NAMALWA (cell line): ENCODE measurements around the gene SLC25A34.
A peak's percentile ranks its signal among the peaks of the same experiment; 100 is the strongest.

Experiments used
- DNase-seq: peaks from one replicate; pipeline ENCODE4 v3.0.0-alpha.2; 2015; ENCODE audit warnings: low spot score

Gene SLC25A34

DNA sequence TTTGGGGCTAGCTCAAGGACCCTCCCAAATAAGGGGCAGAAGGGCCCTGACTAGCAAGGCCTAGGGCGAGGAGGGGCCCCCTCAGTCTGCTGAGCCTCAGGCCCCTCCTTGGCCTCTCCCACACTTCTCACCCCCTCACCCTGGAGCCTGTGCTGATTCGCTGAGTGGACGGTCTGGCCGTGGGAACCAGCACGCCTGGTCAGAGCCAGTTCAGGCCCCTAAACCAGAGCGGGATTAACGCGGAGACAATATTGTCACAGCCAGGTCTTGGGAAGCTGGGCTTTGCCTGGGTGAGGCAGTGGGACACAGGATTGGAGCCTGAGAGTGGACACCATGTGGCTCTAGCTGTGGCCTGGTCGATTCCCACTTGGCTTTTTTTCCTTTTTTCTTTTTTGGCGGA lies 17.7 kb downstream of the SLC25A34 start:
- DNase-seq = no peak

DNA sequence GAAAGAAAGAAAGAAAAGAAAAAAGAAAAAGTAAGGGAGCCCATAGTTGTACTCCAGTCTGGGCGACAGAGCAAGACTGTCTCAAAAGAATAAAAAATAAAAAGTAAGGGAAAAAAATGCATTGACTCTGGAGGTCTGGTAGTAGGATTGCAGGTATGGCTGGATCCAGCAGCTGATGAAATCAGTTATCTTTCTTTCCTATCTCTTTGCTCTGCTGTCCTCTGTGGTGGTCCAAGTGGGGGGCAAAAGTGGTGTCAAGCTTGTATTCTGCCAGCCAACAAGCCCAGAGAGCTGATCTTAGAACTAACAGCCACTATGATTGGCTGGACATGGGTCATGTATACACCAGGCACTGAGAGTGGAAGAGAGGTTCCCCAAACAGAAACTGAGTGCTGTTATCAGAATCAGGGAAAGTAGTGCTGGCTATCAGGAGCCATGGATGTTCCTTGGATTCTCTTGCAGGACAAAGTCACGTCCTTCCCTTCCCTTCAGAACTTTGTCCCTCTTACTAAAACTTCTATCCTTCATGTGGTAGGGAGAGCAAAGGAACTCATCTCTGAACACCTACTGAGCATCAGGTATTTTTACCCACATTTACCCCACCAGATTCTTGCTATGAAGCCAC lies 19.1 kb downstream of the SLC25A34 start:
- no peak for DNase-seq

DNA sequence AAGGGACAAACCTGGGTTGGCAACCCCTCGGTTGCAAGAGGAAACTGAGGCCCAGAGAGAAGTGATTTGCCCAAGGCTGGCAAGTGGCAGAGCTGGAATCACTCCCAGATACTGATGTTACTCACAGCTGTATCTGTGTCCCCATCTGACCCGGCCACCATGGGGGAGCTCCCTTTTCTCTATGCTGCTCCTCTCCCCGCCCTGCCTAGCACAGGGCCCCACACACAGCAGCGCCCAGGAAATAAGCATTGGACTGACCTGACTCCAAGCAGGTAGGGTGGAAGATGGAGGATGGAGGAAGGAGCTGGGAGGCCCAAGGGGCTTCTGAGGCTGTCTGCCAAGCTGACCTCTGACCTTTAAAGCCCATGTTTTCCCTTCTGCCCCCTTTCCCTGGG lies 19.6 kb downstream of the SLC25A34 start:
- no peak for DNase-seq

DNA sequence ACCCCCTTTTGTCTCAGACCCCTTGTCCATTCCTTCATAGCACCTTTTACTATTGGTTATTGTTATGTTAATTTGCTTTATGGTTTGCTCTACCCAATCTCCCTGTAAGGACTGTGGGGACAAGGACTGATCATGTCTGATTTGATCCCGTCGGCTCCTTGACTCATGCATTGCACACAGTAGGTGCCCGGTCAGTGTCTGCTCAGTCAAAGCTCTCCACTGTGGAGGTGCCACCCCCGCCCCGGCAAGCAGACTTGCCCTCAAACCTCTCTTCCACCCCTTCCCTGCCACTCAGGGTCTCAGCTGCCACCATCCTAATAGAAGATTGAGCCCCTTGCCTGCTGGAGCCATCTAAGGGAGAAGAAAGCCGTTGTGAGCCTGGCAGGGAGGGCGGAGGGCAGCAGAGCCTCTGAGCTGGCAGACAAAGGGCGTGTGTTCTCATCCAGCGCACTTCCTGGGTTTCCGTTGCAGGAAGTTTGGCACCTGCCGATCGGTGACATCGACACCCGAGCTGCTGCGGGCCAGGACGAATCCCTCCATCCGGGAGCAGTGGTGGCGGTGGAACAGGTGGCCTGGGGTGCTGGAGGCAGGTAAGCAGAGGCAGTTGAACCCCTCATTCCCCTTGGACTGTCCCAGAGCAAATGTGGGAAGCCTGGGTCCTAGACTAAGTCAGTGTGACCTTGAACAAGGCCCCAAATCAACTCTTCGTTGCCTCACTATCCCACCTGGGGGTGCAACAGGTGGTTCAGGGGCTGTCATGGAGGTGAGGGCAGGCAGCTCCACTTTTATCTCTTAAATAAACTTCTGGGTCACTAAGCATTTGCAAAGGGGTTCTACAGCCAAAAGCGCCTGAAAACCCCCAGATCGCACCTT lies 20.3 kb downstream of the SLC25A34 start:
- no peak for DNase-seq

DNA sequence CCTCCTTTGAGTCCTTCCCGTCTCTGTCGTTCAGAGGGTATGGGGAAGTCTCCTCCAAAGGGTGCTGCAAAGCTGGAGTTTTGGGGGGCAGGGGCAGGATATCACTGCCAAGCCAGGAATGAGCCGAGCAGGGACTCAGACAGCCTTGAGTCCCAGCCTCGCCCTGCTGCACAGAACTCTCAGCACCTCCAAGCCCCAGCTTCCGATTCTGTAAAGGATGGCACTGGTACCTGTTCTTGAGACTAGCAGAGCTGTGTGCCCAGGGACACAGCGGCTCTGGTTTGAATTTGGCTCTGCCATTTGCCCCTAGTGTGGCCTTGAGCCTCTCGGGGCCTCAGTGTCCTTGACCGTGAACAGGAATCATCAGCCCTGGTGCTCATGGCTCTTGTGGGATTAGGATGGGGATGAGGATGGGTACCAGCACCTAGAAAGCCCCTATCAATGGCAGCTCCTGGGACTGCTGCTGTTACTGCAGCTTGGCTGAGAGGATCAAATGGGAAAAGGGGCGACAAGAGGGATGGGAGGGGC lies 21.0 kb downstream of the SLC25A34 start:
- DNase-seq = no peak

DNA sequence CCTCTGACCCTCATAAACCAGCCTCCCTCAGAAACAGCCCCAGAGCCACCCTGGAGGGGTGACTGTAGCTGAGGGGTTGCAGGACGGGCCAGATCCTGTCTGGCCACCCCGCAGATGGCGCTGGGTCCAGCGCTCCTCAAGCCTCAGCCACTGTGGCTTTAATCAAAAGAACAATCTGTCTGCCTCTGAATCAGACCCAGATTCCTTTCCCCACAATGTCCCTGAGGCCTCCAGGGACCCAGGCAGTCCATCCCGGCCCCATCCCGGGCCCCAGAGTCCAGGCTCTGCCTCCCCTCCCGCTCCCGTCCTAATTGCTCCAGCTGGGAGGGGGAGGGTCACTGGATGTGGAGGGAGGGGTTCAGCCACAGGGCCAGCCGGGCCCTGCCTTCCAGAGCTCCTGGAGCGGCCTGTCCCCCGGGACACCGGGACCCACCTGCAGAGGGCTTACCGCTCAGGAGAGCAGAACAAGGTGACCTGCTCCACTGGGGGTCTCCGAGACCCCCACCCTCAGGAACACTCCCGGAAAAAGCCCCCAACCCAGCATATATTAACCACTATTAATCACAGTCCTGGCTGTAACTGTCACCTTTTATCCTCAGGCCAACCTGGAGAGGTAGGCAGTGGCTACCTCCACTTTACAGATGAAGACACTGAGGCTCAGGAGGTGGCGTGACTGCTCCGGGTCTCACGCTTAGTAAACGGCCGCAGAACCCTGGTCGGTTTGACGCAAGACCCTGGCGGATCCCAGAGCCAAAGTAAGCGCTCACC lies 21.7 kb downstream of the SLC25A34 start:
- DNase-seq = no peak

DNA sequence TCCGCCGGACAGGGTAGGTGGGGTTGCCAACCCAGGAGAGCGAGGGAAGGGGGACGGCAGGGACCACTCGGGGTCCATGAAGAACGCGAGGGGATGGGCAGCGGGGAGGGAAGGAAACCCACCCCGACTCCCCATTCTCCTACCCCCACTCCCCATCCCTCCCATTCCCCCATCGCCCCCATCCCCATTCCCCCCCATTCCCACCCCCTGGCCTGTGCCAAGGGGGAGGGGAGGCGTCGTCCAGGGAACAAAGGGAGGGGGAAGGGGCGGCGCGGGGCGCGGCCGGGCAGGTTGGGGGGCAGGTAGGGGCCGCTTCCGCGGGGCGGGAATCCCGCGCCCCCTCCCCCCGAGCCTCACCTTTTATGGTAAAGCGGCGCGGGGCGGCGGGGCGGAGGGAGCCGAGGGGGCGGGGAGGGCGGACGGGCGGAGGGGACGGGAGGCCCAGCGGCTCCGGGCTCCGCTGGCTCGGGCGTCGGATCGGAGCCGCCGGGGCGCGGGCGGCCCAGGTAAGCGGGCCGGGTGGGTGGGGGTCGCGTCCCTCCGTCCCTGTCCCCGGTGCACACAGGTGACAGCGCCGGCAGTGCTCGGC lies 22.4 kb downstream of the SLC25A34 start, which contains the start of gene FBLIM1:
Gene FBLIM1, plus strand, starts transcription at position 453 of the 589 bp plus-strand sequence. CDS start 6,189 bp downstream, outside the sequence.
- DNase-seq = no peak

DNA sequence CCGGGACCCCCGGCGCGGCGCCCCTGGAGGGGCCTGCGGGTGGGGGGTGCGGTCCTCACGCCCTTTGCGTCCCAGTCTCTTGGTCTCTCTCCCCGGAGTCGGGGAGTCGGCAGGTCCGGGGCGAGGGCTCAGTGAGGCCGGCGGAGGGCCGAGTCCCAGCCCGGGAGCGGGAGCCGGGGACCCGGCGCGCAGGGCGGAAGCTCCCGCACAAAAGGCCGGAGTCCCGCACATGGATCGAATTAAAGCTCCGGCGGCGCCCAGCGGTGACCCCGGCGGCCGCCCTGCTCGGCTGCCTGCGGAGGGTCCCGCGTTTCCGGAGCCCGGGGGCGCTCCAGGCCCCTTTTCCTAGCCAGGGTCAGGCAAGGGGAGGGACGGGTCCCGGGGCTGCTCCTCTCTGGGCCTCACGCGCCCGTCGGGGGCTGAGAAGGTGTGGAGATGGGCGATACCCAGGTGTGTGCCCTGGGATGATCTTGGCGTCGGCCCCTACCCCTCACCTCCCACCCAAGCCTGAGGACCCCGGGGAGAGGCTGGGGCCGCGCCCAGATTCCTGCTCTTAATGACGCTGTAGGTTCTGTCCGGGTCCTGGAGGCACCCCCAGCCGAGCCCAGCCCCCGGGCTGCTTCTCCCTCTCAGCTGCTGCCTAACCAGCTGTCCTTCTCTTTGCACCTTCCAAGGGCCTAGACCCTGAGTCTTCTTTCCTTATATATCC lies 23.0 kb downstream of the SLC25A34 start:
- DNase-seq = no peak

DNA sequence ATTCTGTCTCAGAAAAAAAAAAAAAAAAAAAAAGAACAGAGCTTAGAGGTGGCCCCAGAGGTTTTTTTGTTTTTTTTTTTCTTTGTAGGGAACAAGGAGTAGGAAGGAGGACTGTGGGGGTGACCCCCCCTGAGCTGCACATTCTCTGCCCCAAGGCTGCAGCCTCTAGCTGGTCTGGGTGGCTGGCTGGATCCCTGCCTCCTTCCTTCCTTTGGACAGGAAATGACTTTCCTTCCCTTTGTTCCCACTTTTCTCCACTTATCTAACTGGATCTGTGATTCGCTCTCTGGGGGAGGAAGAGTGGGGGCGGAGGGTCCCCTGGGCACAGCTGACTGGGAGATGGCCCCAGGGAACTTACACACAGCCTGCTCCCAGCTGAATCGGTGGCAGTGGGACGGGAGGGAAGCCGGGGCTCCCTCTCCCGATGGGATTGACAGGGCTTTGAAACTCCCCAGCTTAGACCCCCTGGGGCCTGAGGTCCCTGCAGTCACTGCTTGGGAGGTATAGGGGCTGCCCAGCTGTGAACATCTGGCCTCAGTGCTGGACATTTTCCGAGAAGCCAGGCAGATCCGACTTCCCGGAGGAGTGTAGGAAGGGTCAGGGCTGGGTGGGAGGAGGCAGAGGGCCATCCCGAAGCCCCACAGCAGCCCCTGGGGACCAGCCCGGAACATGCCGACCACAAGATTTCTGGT lies 24.6 kb downstream of the SLC25A34 start:
- no peak for DNase-seq

DNA sequence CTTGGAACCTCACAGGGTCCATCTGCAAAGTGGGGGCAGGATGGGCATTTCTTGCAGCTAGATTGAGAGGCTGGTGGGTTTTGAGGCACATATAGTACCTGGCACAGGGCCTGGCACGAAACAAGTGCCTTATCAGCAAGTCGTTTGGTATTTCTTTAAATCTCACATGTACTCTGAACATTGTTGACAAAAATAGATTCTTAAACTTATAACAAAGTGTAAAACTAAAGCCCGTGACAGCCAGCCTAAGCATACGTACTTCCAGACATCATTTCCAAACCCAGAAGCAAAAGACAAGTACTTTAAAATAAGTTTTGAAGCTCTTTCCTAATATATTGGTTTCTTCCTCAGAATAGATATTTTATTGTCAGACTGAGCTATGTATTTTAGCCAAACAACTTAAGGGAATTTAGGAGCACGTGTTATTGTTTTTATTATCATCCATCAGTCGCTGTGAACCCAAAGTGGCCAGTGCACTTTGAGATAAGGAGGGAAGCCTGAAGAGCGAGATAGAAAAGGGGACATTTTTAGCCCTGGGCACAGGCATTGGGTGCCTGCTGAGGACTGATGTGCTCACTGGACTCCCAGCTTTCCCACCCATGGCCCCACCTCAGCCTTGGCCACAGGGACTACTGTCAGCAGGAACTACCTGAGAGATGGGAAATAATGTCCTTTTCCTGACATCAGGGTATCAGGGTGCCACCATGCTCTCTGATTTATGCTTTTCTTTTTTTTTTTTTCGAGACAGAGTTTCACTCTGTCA lies 25.5 kb downstream of the SLC25A34 start:
- DNase-seq = no peak

DNA sequence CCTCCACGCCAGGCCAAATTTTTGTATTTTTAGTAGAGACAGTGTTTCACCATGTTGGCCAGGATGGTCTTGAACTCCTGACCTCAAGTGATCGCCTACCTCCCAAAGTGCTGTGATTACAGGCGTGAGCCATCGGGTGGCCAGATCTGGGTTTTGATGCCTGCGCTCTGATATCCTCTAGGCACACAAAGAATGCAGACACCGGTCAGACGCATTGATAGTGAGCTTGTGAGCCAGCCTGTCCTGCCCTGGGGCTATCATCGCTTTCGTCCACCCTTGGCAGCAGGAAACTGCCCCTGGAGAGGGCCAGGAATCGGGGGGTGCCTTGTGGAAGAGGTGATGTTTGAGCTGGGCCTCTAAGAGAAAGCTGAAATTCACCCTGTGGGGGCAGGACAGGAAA lies 26.5 kb downstream of the SLC25A34 start:
- peak; percentile 41 for DNase-seq

DNA sequence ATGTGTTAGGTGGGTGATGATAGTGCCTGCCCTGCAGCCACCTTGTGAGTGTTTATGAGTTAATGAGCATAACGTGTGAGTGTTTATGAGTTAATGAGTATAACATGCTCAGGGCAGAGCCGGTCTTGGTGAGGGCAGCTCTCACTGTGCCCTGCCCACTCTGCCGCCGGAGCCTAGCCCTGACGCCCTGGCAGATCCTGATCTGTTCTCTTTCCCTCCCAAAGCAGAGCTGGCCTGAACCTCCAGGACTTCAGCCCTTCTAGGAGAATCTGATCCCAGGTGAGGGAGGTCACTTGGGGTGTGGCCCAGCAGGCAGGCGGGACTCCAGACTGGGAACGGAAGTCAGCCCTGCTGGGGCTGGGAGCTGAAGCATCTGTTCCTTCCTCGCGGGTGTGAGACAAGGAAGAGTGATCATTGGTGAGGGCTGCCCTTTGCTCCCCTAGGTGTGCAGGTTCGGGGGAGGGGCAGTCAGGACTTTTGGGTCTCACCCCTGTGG lies 28.3 kb downstream of the SLC25A34 start:
- DNase-seq = no peak

DNA sequence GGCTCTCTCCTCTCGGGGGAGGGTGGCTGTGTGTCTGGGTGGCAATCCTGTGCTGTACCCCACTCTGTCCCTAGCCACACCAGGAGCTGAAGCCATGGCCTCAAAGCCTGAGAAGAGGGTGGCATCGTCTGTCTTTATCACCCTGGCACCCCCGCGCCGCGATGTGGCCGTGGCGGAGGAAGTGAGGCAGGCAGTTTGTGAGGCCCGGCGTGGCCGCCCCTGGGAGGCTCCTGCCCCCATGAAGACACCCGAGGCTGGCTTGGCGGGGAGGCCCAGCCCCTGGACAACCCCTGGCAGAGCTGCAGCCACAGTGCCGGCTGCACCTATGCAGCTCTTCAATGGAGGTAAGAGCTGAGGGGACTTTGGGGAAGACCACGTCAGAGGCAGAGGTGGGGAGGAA lies 28.8 kb downstream of the SLC25A34 start:
- DNase-seq = no peak

DNA sequence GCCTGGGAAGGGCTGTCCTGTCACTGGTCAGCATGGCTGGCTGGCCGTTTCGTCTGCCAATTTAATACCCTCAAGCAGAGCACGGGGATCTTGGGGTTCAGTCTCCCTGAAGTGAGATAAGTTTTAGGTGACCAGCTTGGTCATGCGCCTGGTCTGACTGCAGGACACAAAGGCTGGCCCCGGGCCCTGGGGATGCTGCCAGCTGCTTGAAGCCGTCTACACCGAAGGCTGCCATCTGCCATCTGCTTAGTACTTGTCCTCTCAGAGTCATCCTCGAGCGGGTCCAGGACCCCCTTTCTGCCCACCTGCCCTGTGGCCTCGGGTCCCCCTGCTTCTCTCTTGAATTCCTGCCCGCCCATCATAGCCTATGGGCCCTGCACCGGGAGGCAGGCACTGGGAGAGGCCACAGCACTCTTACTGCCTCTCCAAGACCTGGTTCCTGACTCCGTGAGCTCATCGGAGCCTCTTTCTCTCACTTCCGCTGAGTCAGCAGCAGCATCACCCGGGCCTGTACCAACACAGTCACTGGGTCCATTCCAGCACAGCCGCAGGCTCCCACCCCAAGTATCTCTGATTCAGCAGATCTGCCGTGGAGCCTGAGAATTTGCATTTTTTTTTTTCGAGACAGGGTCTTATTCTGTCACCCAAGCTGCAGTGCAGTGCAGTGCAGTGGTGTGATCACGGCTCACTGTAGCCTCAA lies 29.6 kb downstream of the SLC25A34 start:
- DNase-seq = peak; percentile 33

DNA sequence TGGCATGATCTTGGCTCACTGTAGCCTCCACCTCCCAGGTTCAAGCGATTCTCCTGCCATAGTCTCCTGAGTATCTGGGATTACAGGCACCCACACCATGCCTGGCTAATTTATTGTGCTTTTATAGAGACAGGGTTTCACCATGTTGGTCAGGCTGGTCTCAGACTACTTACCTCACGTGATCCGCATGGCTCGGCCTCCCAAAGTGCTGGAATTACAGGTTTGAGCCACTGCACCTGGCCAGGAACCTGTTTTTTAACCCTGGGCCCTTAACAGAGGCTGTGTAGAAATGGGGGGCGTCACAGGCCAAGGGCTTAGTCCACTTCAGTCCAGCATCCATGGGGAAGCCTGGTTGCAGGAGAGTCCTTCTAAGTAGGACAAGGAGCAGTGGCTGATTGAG lies 31.9 kb downstream of the SLC25A34 start:
- DNase-seq = no peak

DNA sequence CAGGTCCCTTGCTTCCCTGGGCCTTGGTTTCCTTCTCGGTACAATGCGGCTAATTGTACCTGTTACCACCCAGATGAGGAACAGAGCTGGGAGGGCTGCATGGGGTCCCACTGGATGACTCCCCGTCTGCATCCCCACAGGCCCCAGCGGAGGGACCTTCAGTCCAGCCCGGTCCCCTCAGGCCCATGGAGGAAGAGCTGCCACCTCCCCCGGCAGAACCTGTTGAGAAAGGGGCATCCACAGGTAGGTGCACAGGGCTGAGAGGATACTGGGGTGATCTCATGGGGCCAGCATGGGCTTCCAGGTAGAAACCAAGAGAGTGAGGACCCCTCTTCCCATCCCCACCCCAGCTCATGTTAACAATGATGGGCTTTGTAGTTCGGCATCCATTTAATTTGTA lies 32.3 kb downstream of the SLC25A34 start:
- no peak for DNase-seq

DNA sequence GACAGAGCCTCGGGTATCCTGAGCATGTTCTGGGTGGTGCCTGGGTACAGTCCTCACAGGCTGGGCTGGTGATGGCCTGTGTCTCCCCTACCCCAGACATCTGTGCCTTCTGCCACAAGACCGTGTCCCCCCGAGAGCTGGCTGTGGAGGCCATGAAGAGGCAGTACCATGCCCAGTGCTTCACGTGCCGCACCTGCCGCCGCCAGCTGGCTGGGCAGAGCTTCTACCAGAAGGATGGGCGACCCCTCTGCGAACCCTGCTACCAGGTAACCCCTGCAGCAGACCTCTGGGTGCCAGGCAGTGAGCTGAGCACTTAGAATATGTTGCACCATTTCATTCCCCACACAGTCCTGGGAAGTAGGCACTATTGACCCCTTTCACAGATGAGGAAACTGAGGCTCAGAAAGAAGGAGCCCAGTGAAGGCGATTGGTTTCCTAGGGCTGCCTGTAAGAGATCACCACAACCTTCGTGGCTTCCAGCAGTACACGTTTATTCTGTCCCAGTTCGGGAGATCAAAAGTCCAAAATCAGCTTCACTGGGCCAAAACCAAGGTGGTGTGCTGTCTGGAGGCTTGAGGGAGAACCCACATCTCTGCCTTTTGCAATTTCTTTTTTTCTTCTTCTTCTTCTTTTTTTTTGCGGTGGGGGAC lies 34.4 kb downstream of the SLC25A34 start:
- DNase-seq = no peak

DNA sequence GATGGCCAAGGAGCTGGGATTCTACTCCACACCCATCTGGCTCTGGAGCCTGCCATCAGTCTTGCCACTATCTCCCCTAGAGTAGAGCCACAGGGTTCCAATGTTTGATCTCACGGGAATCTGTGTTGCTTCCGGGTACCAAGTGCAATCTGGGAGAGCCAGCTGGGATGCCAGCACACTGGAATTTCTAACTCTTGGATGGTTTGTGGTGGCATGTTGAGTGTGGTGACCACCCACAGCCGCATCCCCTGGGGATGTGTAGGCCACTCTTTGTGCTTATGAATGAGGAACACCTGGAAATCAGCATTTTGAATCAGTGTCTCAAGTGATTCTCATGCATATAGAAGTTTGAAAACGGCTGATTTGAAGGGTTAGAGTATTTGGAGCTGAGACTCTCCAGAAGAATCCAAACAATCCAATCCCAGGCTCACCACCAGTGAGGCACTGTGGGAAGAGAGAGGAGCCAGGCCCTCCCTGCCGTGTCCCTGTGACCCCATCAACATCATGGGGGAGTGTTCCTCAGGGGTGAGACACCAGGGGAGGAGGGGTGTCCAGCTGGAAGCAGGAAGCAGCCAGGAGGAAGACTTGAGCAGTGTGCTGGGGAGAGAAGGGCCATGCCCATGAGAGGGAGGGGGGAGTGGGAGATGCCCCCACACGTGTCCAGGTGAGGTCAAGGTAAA lies 35.9 kb downstream of the SLC25A34 start:
- no peak for DNase-seq
